SK-N-SH treated with all-trans-retinoic acid at 6 μM for 48 hours (cell line): ENCODE data around the gene IGLL1.
"Not testable (repeated sequence)": the region's sequence is repeated elsewhere in the genome, so short reads cannot be mapped to it uniquely, and the experiment has no call there.

Experiments used
- ATAC-seq: fragments of 200-7000 bp; cut with Tn5 transposase; 3 replicates; pipeline ENCODE4 v1.9.1; 2020; ENCODE audit warnings: mild to moderate bottlenecking, moderate library complexity
- ARNTL ChIP-seq: fragments of 450-650 bp; formaldehyde crosslinking; IDR thresholded peaks from 2 replicates; pipeline ENCODE4 v1.5.0; 2020; ENCODE audit warnings: low read depth, mild to moderate bottlenecking, moderate library complexity, borderline replicate concordance
- BACH2 ChIP-seq: fragments of 250-450 bp; sonication (Bioruptor Pico); IDR thresholded peaks from 2 replicates; pipeline ENCODE4 v1.9.0; 2021; ENCODE audit warnings: mild to moderate bottlenecking, borderline replicate concordance
- CREB5 ChIP-seq: fragments of 250-450 bp; sonication (Bioruptor Pico); IDR thresholded peaks from 2 replicates; pipeline ENCODE4 v1.5.1; 2020; ENCODE audit warnings: low read depth, mild to moderate bottlenecking, moderate library complexity
- CSDC2 ChIP-seq: fragments of 250-450 bp; sonication (Bioruptor Pico); IDR thresholded peaks from 2 replicates; pipeline ENCODE4 v1.5.0; 2020; ENCODE audit warnings: mild to moderate bottlenecking, moderate library complexity
- CSRNP3 ChIP-seq: fragments of 250-450 bp; sonication (Bioruptor Pico); IDR thresholded peaks from 2 replicates; pipeline ENCODE4 v1.5.1; 2021; ENCODE audit warnings: mild to moderate bottlenecking, moderate library complexity
- GLIS3 ChIP-seq: fragments of 250-450 bp; sonication (Bioruptor Pico); IDR thresholded peaks from 2 replicates; pipeline ENCODE4 v1.5.0; 2020; ENCODE audit warnings: mild to moderate bottlenecking, moderate library complexity
- ISL1 ChIP-seq: fragments of 250-450 bp; sonication (Bioruptor Pico); IDR thresholded peaks from 2 replicates; pipeline ENCODE4 v2.1.2; 2022; ENCODE audit warnings: mild to moderate bottlenecking, moderate library complexity
- OSR1 ChIP-seq: fragments of 250-450 bp; sonication (Bioruptor Pico); IDR thresholded peaks from 2 replicates; pipeline ENCODE4 v1.8.0; 2022; ENCODE audit warnings: moderate library complexity, mild to moderate bottlenecking, inconsistent platforms
- POU6F1 ChIP-seq: fragments of 250-450 bp; sonication (Bioruptor Pico); IDR thresholded peaks from 2 replicates; pipeline ENCODE4 v1.8.0; 2021; ENCODE audit warnings: low read depth, mild to moderate bottlenecking, moderate library complexity, borderline replicate concordance
- RARB ChIP-seq: fragments of 250-450 bp; sonication (Bioruptor Pico); IDR thresholded peaks from 2 replicates; pipeline ENCODE4 v1.8.0; 2021; ENCODE audit warnings: mild to moderate bottlenecking, moderate library complexity
- TCF4 ChIP-seq: fragments of 250-450 bp; sonication (Bioruptor Pico); IDR thresholded peaks from 2 replicates; pipeline ENCODE4 v1.8.0; 2021; ENCODE audit warnings: mild to moderate bottlenecking, moderate library complexity, borderline replicate concordance
- TOX ChIP-seq: fragments of 250-450 bp; sonication (Bioruptor Pico); IDR thresholded peaks from 2 replicates; pipeline ENCODE4 v1.8.0; 2021; ENCODE audit warnings: mild to moderate bottlenecking, moderate library complexity, borderline replicate concordance
- ZC3H10 ChIP-seq: fragments of 250-450 bp; sonication (Bioruptor Pico); IDR thresholded peaks from 2 replicates; pipeline ENCODE4 v1.5.1; 2021; ENCODE audit warnings: mild to moderate bottlenecking, moderate library complexity
- ZFP3 ChIP-seq: fragments of 250-450 bp; sonication (Bioruptor Pico); IDR thresholded peaks from 2 replicates; pipeline ENCODE4 v1.5.0; 2020; ENCODE audit warnings: mild to moderate bottlenecking, moderate library complexity
- ZFP30 ChIP-seq: fragments of 450-650 bp; formaldehyde crosslinking; IDR thresholded peaks from 2 replicates; pipeline ENCODE4 v1.5.0; 2022; ENCODE audit warnings: mild to moderate bottlenecking, moderate library complexity
- ZNF565 ChIP-seq: fragments of 450-650 bp; formaldehyde crosslinking; conservative IDR thresholded peaks from 2 replicates; pipeline ENCODE4 v1.5.0; 2020; ENCODE audit warnings: low read depth, mild to moderate bottlenecking, moderate library complexity
- ZNF70 ChIP-seq: fragments of 450-650 bp; formaldehyde crosslinking; IDR thresholded peaks from 2 replicates; pipeline ENCODE4 v1.5.0; 2020; ENCODE audit warnings: mild to moderate bottlenecking, moderate library complexity
- ZNF8 ChIP-seq: fragments of 450-650 bp; formaldehyde crosslinking; IDR thresholded peaks from 2 replicates; pipeline ENCODE4 v1.5.0; 2020; ENCODE audit warnings: mild to moderate bottlenecking, moderate library complexity
- TF ChIP-seq, protein P1 (sequence below): fragments of 250-450 bp; sonication (Bioruptor Pico); IDR thresholded peaks from 2 replicates; pipeline ENCODE4 v1.5.0; 2020; ENCODE audit warnings: mild to moderate bottlenecking, moderate library complexity

The IGLL1 gene

DNA sequence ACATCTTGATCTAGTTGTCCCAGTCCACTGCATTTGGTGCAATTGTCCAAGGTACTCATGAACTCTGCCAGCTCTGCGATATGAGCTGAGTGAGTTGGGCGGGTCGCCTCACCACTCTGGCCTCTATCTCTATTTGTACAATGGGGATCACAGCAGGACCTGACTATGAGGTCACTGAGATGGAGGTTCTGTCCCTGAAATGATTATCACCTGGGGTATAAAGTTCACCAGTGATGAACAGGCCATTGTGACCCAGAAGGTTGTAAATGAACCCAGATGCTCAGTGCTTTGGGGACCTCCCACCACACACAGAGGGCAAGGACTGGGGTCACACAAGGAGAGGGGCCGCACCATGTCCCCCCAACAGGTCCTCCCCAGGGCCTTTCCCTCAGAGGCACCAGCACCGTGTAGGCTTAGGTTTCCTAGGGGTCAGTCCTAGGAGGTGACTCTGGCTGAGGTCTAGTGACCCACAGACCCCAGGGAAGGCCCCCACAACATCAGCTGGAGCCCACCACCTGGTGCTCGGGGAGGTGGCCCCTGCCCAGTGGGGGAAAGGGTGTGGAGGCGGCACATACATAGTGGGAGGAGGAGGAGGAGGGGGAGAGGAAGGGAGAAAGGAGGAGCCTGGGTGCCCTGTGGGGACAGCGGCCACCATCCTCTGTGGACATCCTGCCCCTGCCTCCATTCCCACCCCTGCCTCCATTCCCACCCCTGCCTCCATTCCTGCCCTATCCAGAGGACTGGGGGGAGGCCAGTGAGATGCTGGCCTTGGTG is 25.0 kb upstream of the IGLL1 start (continued):
- TF ChIP-seq CREB5 (CRISPR knock-in tag) (no peak), ZC3H10 (CRISPR knock-in tag) (no peak)

GRCh38 chr22:23603266-23603665 is 23.2 kb upstream of the IGLL1 start:
- TF ChIP-seq OSR1 (CRISPR knock-in tag): no peak
- TF ChIP-seq ZNF8 (CRISPR knock-in tag): no peak
- TF ChIP-seq POU6F1 (CRISPR knock-in tag): no peak
- no peak for TF ChIP-seq GLIS3 (CRISPR knock-in tag)
- TF ChIP-seq CSDC2 (CRISPR knock-in tag): no peak
- no peak for TF ChIP-seq ZNF70 (CRISPR knock-in tag)
- TF ChIP-seq TCF4 (CRISPR knock-in tag): no peak
- no peak for TF ChIP-seq ZFP30
- no peak for TF ChIP-seq CREB5 (CRISPR knock-in tag)
- no peak for TF ChIP-seq CSRNP3 (CRISPR knock-in tag)
- TF ChIP-seq RARB (CRISPR knock-in tag): no peak
- no peak for TF ChIP-seq ISL1 (CRISPR knock-in tag)
- TF ChIP-seq, protein P1, sequence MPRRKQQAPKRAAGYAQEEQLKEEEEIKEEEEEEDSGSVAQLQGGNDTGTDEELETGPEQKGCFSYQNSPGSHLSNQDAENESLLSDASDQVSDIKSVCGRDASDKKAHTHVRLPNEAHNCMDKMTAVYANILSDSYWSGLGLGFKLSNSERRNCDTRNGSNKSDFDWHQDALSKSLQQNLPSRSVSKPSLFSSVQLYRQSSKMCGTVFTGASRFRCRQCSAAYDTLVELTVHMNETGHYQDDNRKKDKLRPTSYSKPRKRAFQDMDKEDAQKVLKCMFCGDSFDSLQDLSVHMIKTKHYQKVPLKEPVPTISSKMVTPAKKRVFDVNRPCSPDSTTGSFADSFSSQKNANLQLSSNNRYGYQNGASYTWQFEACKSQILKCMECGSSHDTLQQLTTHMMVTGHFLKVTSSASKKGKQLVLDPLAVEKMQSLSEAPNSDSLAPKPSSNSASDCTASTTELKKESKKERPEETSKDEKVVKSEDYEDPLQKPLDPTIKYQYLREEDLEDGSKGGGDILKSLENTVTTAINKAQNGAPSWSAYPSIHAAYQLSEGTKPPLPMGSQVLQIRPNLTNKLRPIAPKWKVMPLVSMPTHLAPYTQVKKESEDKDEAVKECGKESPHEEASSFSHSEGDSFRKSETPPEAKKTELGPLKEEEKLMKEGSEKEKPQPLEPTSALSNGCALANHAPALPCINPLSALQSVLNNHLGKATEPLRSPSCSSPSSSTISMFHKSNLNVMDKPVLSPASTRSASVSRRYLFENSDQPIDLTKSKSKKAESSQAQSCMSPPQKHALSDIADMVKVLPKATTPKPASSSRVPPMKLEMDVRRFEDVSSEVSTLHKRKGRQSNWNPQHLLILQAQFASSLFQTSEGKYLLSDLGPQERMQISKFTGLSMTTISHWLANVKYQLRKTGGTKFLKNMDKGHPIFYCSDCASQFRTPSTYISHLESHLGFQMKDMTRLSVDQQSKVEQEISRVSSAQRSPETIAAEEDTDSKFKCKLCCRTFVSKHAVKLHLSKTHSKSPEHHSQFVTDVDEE (CRISPR knock-in tag): no peak
- TF ChIP-seq ARNTL (CRISPR knock-in tag): no peak
- TF ChIP-seq TOX (CRISPR knock-in tag): no peak
- no peak for TF ChIP-seq ZNF565 (CRISPR knock-in tag)
- TF ChIP-seq BACH2: no peak
- ATAC-seq: no peak

- no peak for ATAC-seq
Measured at GRCh38 chr22:23598805-23599518, 18.9 kb upstream of the IGLL1 start.

GRCh38 chr22:23597576-23598268 is 17.6 kb upstream of the IGLL1 start:
- ATAC-seq: peak; percentile 26; the same call in 1 of the 3 replicates

More at GRCh38 chr22:23598805-23599518, 18.9 kb upstream of the IGLL1 start:
- TF ChIP-seq ISL1 (CRISPR knock-in tag): no peak
- peak; percentile 93 for TF ChIP-seq ZFP3 (CRISPR knock-in tag)

- ATAC-seq: not testable (repeated sequence)
Measured at GRCh38 chr22:23595904-23596303, 15.8 kb upstream of the IGLL1 start.
